Ishikawa (cell line): ENCODE measurements around the gene NDUFA3.

Experiments used
- CEBPB ChIP-seq: IDR thresholded peaks from 2 replicates; pipeline ENCODE4 v1.6.1; 2012
- CREB1 ChIP-seq: IDR thresholded peaks from 2 replicates; pipeline ENCODE4 v1.6.1; 2012; ENCODE audit warnings: low read depth
- EGR1 ChIP-seq: IDR thresholded peaks from 2 replicates; pipeline ENCODE4 v1.6.1; 2012
- EP300 ChIP-seq: IDR thresholded peaks from 2 replicates; pipeline ENCODE4 v1.6.1; 2012; ENCODE audit warnings: borderline replicate concordance
- FOXM1 ChIP-seq: IDR thresholded peaks from 2 replicates; pipeline ENCODE4 v1.6.1; 2012; ENCODE audit warnings: low read depth, borderline replicate concordance
- NFIC ChIP-seq: IDR thresholded peaks from 2 replicates; pipeline ENCODE4 v1.6.1; 2012
- RAD21 ChIP-seq: IDR thresholded peaks from 2 replicates; pipeline ENCODE4 v1.6.1; 2012; ENCODE audit warnings: low read depth
- REST ChIP-seq: IDR thresholded peaks from 2 replicates; pipeline ENCODE4 v1.6.1; 2012; ENCODE audit warnings: low read depth, mild to moderate bottlenecking
- TAF1 ChIP-seq: IDR thresholded peaks from 2 replicates; pipeline ENCODE4 v1.6.1; 2012; ENCODE audit warnings: low read depth, mild to moderate bottlenecking
- TCF12 ChIP-seq: IDR thresholded peaks from 2 replicates; pipeline ENCODE4 v1.6.1; 2012; ENCODE audit warnings: low read depth
- TEAD4 ChIP-seq: IDR thresholded peaks from 2 replicates; pipeline ENCODE4 v1.6.1; 2012
- YY1 ChIP-seq: IDR thresholded peaks from 2 replicates; pipeline ENCODE4 v1.6.1; 2012; ENCODE audit warnings: low read depth
- ZBTB7A ChIP-seq: IDR thresholded peaks from 2 replicates; pipeline ENCODE4 v1.6.1; 2012; ENCODE audit warnings: low read depth
- TF ChIP-seq, protein P1 (sequence below): IDR thresholded peaks from 2 replicates; pipeline ENCODE4 v1.6.1; 2012
- TF ChIP-seq, protein P2 (sequence below): IDR thresholded peaks from 2 replicates; pipeline ENCODE4 v1.6.1; 2012

The NDUFA3 gene

GRCh38 chr19:54147676-54148075 lies 45.0 kb downstream of the NDUFA3 start:
- TF ChIP-seq NFIC (no peak), TEAD4 (no peak), RAD21 (no peak), YY1 (no peak), ZBTB7A (no peak), EGR1 (no peak), TCF12 (no peak), FOXM1 (no peak)

DNA sequence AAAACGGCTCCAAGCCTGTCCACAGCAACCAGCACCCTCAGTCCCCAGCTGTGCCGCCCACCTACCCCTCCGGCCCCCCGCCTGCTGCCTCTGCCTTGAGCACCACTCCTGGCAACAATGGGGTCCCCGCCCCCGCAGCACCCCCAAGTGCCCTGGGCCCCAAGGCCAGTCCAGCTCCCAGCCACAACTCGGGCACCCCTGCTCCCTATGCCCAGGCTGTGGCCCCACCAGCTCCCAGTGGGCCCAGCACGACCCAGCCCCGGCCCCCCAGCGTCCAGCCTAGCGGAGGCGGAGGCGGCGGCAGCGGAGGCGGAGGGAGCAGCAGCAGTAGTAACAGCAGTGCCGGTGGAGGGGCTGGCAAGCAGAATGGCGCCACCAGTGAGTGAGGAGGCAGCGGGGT lies 45.5 kb downstream of the NDUFA3 start:
- TF ChIP-seq TCF12 (no peak), FOXM1 (no peak)
- TF ChIP-seq, protein P1, sequence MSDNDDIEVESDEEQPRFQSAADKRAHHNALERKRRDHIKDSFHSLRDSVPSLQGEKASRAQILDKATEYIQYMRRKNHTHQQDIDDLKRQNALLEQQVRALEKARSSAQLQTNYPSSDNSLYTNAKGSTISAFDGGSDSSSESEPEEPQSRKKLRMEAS: no peak

DNA sequence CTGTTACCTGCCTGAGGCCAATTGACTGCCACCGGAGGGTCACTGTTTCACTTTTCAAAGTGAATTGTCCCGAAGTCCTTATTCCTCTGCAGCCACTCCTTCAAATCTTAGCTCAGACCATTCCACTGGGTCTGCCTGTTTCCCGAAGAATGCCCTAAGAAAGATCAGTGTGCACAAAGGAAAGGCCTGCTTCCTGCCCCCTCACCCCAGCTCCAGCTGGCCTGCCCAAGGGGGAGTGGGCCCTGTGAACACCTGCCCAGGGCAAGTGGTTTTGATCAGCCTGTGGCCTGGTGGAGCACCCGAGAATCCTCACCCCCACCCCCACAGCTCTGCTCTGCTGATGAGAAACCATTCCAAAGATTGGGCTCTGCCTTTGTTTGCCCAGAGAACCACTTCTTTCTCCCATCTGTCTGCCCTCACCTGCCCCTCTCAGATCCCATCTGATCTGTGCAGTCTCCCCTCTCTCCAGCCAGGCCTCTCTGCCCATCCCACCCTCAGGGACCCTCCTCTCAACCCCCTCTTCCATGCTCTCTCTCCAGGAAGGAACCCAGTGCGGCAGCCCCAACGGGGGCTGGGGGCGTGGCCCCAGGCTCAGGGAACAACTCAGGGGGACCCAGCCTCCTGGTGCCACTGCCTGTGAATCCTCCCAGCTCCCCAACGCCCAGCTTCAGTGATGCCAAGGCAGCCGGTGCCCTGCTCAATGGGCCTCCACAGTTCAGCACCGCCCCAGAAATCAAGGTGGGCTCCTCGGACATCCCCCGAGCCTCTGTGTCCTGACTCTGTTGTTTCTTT lies 46.6 kb downstream of the NDUFA3 start:
- TF ChIP-seq TEAD4 (no peak), TAF1 (no peak), YY1 (no peak), EGR1 (no peak), EP300 (no peak), CEBPB (no peak), ZBTB7A (no peak)
- TF ChIP-seq, protein P1: no peak

DNA sequence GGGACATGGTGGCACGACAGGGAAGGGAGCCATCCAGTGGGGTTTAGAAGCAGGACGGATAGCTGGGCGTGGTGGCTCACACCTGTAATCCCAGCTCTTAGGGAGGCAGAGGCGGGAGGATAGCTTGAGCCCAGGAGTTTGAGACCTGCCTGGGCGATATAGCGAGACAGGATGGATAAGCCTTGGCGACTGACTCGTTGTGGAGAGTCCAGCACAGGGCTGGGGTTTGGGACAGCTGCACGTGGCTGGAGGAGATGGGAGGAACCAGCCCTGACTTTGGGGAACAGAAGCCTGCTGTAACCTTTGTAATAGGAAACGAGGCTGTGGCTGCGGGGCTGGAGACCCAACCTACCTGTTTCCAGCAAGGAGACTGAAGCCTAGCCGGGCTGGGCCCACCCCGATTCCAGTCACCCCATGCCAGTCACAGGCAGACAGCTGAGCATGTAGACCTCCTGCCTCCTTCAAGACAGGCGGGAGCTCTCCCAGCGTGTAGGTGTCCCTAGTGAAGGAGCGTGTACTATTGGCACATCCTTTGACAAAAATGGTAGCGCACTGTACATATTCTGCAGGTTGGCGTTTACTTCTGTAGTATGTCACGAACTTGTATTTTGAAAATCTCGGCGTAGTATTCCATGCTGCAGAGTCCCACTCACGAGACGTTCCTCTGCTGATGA lies 48.8 kb downstream of the NDUFA3 start:
- TF ChIP-seq RAD21 (no peak), NFIC (no peak), ZBTB7A (no peak), EGR1 (no peak), TCF12 (no peak), REST (no peak), CEBPB (no peak), CREB1 (no peak), YY1 (no peak)
- TF ChIP-seq, protein P2, sequence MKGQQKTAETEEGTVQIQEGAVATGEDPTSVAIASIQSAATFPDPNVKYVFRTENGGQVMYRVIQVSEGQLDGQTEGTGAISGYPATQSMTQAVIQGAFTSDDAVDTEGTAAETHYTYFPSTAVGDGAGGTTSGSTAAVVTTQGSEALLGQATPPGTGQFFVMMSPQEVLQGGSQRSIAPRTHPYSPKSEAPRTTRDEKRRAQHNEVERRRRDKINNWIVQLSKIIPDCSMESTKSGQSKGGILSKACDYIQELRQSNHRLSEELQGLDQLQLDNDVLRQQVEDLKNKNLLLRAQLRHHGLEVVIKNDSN: no peak
- TF ChIP-seq, protein P1: no peak

- TF ChIP-seq CREB1: no peak
- no peak for TF ChIP-seq ZBTB7A
- TF ChIP-seq TCF12: no peak
- no peak for TF ChIP-seq REST
- TF ChIP-seq NFIC: no peak
- no peak for TF ChIP-seq EGR1
Measured at GRCh38 chr19:54152267-54152666, 49.6 kb downstream of the NDUFA3 start.

DNA sequence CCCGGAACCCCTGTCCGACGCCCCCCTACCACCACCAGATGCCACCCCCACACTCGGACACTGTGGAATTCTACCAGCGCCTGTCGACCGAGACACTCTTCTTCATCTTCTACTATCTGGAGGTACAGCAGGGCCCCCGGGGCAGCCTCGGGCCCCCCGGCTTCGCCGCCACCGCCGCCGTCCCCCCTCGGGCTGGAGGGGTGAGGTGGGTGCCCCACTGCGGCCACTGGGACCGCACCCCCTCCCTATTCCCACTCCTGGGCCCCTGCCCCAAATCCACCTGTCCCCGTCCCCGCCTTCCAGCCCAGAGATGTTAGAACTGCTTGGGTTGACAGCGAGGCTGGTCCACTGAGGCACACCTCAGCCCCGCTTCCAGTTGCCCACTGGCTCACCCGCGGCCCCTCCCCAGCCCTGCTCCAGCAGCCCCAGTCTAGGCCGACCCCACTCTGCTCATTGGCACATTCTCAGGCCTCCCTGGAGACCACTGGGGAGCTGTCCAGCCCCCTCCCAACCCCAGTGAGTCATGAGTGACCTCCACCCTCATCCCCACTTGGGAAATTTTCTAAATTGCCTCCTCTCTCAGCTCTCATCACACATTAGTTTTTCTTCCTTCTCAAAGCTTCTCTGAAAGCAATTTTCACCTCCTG lies 50.3 kb downstream of the NDUFA3 start:
- TF ChIP-seq CREB1 (no peak), CEBPB (no peak), YY1 (no peak)
